ENCODE data around the gene VDAC1.

VDAC1 gene

GRCh38 chr5:133924221-133924920 is 80.4 kb downstream of the VDAC1 start:
- no peak for DNase-seq

GRCh38 chr5:133921979-133922378 is 82.8 kb downstream of the VDAC1 start:
- DNase-seq, result no peak

Measured in activated CD8-positive, alpha-beta memory T cell treated with anti-CD3 and anti-CD28 coated beads for 24 hours (primary cell).